ENCODE results near the gene MMP1. TPM values are rescaled to one million over a fixed set of nuclear protein-coding genes. Genes with fewer than 3 reads are reported as not detected.

The MMP1 gene
- total RNA-seq, 2 donors from 2014 or later, result 0.16 TPM; not detected in 1

- Mint-ChIP-seq H3K36me3 (ENCODE audit: low read depth) (no peaks in the 10 kb centered on the region), H3K27ac (no peak overlapping the region), H3K27me3 (peaks cover 36% of the 10 kb centered on the region), H3K4me1 (no peaks in the 10 kb centered on the region), H3K4me3 (no peak overlapping the region)
- H3K9me3 ChIP-seq (ENCODE audit: control insufficient read depth, low read length, poor library complexity, severe bottlenecking), result no peaks in the 10 kb centered on the region
- ATAC-seq, result no peak
- DNase-seq, result no peak
These were observed 32.2 kb upstream of the MMP1 start for GRCh38 chr11:102830001-102830727.

GRCh38 chr11:102829316-102830000, 31.5 kb upstream of the MMP1 start:
- H3K27me3 Mint-ChIP-seq, result peaks cover 29% of the 10 kb centered on the region
- no peaks in the 10 kb centered on the region for H3K36me3 Mint-ChIP-seq (ENCODE audit: low read depth)
- DNase-seq (no peak), ATAC-seq (no peak)
- H3K27ac Mint-ChIP-seq, result no peak overlapping the region
- no peak overlapping the region for H3K4me3 Mint-ChIP-seq
- no peaks in the 10 kb centered on the region for H3K4me1 Mint-ChIP-seq
- no peaks in the 10 kb centered on the region for H3K9me3 ChIP-seq (ENCODE audit: control insufficient read depth, low read length, poor library complexity, severe bottlenecking)

GRCh38 chr11:102824556-102824955, 26.6 kb upstream of the MMP1 start:
- DNase-seq (no peak), ATAC-seq (no peak)
- Mint-ChIP-seq H3K36me3 (ENCODE audit: low read depth) (no peaks in the 10 kb centered on the region), H3K27ac (no peak overlapping the region), H3K27me3 (peaks cover 5% of the 10 kb centered on the region), H3K4me3 (no peak overlapping the region), H3K4me1 (no peaks in the 10 kb centered on the region)
- no peaks in the 10 kb centered on the region for H3K9me3 ChIP-seq (ENCODE audit: control insufficient read depth, low read length, poor library complexity, severe bottlenecking)

- Mint-ChIP-seq H3K36me3 (ENCODE audit: low read depth) (no peaks in the 10 kb centered on the region), H3K27ac (no peak overlapping the region), H3K4me1 (no peaks in the 10 kb centered on the region), H3K27me3 (no peaks in the 10 kb centered on the region), H3K4me3 (no peak overlapping the region)
- ATAC-seq, result no peak
- DNase-seq, result no peak
- H3K9me3 ChIP-seq (ENCODE audit: control insufficient read depth, low read length, poor library complexity, severe bottlenecking), result no peaks in the 10 kb centered on the region
These were observed 21.5 kb upstream of the MMP1 start for GRCh38 chr11:102819491-102819890.

- Mint-ChIP-seq H3K36me3 (ENCODE audit: low read depth) (no peaks in the 10 kb centered on the region), H3K4me3 (no peak overlapping the region), H3K4me1 (no peaks in the 10 kb centered on the region), H3K27ac (no peak overlapping the region), H3K27me3 (peaks cover 10% of the 10 kb centered on the region)
- ATAC-seq (no peak), DNase-seq (no peak)
- H3K9me3 ChIP-seq (ENCODE audit: control insufficient read depth, low read length, poor library complexity, severe bottlenecking), result no peaks in the 10 kb centered on the region
These were observed 15.5 kb upstream of the MMP1 start for GRCh38 chr11:102813484-102813883.

- H3K9me3 ChIP-seq (ENCODE audit: control insufficient read depth, low read length, poor library complexity, severe bottlenecking), result no peaks in the 10 kb centered on the region
- ATAC-seq (no peak), DNase-seq (no peak)
- no peaks in the 10 kb centered on the region for H3K4me1 Mint-ChIP-seq
- H3K36me3 Mint-ChIP-seq (ENCODE audit: low read depth), result no peaks in the 10 kb centered on the region
- no peak overlapping the region for H3K27ac Mint-ChIP-seq
- H3K4me3 Mint-ChIP-seq, result no peak overlapping the region
- peaks cover 16% of the 10 kb centered on the region for H3K27me3 Mint-ChIP-seq
These were observed 14.2 kb upstream of the MMP1 start for GRCh38 chr11:102812188-102812587.

GRCh38 chr11:102810950-102811660, 13.1 kb upstream of the MMP1 start:
- Mint-ChIP-seq H3K4me1 (no peaks in the 10 kb centered on the region), H3K27ac (no peak overlapping the region), H3K27me3 (peaks cover 24% of the 10 kb centered on the region), H3K4me3 (no peak overlapping the region), H3K36me3 (ENCODE audit: low read depth) (no peaks in the 10 kb centered on the region)
- DNase-seq, result no peak
- ATAC-seq, result no peak
- no peaks in the 10 kb centered on the region for H3K9me3 ChIP-seq (ENCODE audit: control insufficient read depth, low read length, poor library complexity, severe bottlenecking)

- Mint-ChIP-seq H3K36me3 (ENCODE audit: low read depth) (no peaks in the 10 kb centered on the region), H3K27me3 (peaks cover 30% of the 10 kb centered on the region), H3K4me1 (no peaks in the 10 kb centered on the region), H3K27ac (no peak overlapping the region), H3K4me3 (no peak overlapping the region)
- no peak for DNase-seq
- no peak for ATAC-seq
- no peaks in the 10 kb centered on the region for H3K9me3 ChIP-seq (ENCODE audit: control insufficient read depth, low read length, poor library complexity, severe bottlenecking)
These were observed 12.0 kb upstream of the MMP1 start for GRCh38 chr11:102809971-102810370.

- Mint-ChIP-seq H3K27ac (no peak overlapping the region), H3K27me3 (peaks cover 30% of the 10 kb centered on the region), H3K36me3 (ENCODE audit: low read depth) (no peaks in the 10 kb centered on the region), H3K4me1 (no peaks in the 10 kb centered on the region), H3K4me3 (no peak overlapping the region)
- ATAC-seq (no peak), DNase-seq (no peak)
- H3K9me3 ChIP-seq (ENCODE audit: control insufficient read depth, low read length, poor library complexity, severe bottlenecking), result no peaks in the 10 kb centered on the region
These were observed 10.0 kb upstream of the MMP1 start for GRCh38 chr11:102807921-102808320.

GRCh38 chr11:102806296-102806695, 8.3 kb upstream of the MMP1 start:
- Mint-ChIP-seq H3K27ac (no peak overlapping the region), H3K4me3 (no peak overlapping the region), H3K27me3 (peaks cover 33% of the 10 kb centered on the region), H3K4me1 (no peaks in the 10 kb centered on the region), H3K36me3 (ENCODE audit: low read depth) (no peaks in the 10 kb centered on the region)
- no peaks in the 10 kb centered on the region for H3K9me3 ChIP-seq (ENCODE audit: control insufficient read depth, low read length, poor library complexity, severe bottlenecking)
- no peak for DNase-seq
- no peak for ATAC-seq

GRCh38 chr11:102802341-102802740, 4.4 kb upstream of the MMP1 start:
- Mint-ChIP-seq H3K27ac (no peak overlapping the region), H3K4me1 (no peaks in the 10 kb centered on the region), H3K4me3 (no peak overlapping the region), H3K27me3 (peaks cover 36% of the 10 kb centered on the region), H3K36me3 (ENCODE audit: low read depth) (no peaks in the 10 kb centered on the region)
- no peak for ATAC-seq
- no peaks in the 10 kb centered on the region for H3K9me3 ChIP-seq (ENCODE audit: control insufficient read depth, low read length, poor library complexity, severe bottlenecking)
- no peak for DNase-seq

GRCh38 chr11:102800767-102801166, 2.8 kb upstream of the MMP1 start:
- DNase-seq (no peak), ATAC-seq (no peak)
- Mint-ChIP-seq H3K27ac (no peak overlapping the region), H3K4me3 (no peak overlapping the region), H3K4me1 (no peaks in the 10 kb centered on the region), H3K27me3 (peaks cover 23% of the 10 kb centered on the region), H3K36me3 (ENCODE audit: low read depth) (no peaks in the 10 kb centered on the region)
- no peaks in the 10 kb centered on the region for H3K9me3 ChIP-seq (ENCODE audit: control insufficient read depth, low read length, poor library complexity, severe bottlenecking)

GRCh38 chr11:102799681-102800340, 1.9 kb upstream of the MMP1 start:
- Mint-ChIP-seq H3K27me3 (peaks cover 20% of the 10 kb centered on the region), H3K27ac (no peak overlapping the region), H3K36me3 (ENCODE audit: low read depth) (no peaks in the 10 kb centered on the region), H3K4me3 (no peak overlapping the region), H3K4me1 (no peaks in the 10 kb centered on the region)
- DNase-seq (no peak), ATAC-seq (no peak)
- no peaks in the 10 kb centered on the region for H3K9me3 ChIP-seq (ENCODE audit: control insufficient read depth, low read length, poor library complexity, severe bottlenecking)

All from T-helper 17 cell (primary cell).